GM12891 (cell line): ENCODE measurements around the gene TMEM236.

Experiments
- POLR2A ChIP-seq: IDR thresholded peaks from 2 replicates; pipeline ENCODE4 v1.6.1; 2011; ENCODE audit warnings: low read depth, low read length, control low read depth
- POLR2AphosphoS5 ChIP-seq: IDR thresholded peaks from 2 replicates; pipeline ENCODE4 v1.6.1; 2011; ENCODE audit warnings: low read depth, low read length, control low read depth
- TAF1 ChIP-seq: IDR thresholded peaks from 2 replicates; pipeline ENCODE4 v1.6.1; 2011; ENCODE audit warnings: low read depth, low read length, control low read depth

DNA sequence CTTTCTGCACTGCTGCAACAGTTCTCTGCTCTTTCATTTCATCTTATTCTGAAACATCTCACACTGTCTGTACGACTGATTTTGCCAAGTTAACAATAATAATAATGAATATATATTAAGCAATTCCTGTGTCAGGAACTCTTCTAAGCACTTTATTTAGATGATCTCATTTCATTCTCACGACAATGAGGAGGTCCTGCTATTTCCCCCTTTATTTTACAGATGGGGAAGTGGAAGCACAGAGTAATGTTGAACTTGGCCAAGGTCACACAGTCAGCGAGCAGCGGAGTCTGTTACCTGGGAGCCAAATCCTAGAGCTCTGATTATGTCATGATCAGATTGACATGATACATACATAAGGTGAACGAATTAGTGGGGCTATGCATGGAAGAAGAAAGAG lies 63.0 kb downstream of the TMEM236 start:
- no peak for TF ChIP-seq POLR2A
- TF ChIP-seq TAF1, result no peak
- no peak for TF ChIP-seq POLR2AphosphoS5
